ENCODE data around the gene MTM1. TPM values are rescaled to one million over a fixed set of nuclear protein-coding genes. Genes with fewer than 3 reads are reported as not detected.

MTM1 gene
- total RNA-seq, 3 donors from 2014 or later (not counting 1 experiment from before 2014, with no cell fraction given) = 4.8 to 16.6 (median 6.1) TPM

DNA sequence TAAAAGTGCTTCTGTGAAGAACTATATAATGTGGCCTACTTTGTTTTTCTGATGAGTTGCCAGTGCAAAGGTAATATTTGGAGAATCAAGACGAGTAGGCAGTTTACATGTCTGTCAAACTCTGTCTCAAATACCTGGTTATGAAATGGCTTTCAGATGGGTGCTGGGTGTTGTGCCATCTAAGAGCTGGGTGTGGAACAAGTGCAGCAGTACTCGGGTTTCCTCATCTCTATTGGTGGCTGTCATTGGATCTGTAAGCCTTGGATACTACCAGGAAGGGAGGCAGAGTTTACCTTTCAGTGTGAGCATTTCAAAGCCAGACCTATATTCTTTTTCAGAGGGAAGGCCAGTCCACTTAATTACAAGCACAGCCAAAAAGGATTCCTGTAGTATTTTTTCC, 37.2 kb downstream of the MTM1 start:
- 93% methylated on average over 2 of the region's 2 CpGs for WGBS (ENCODE audit: insufficient coverage)
- H3K27me3 ChIP-seq (ENCODE audit: control insufficient read depth, insufficient read depth, low read length) = no peaks in the 10 kb centered on the region
- Mint-ChIP-seq H3K4me1 (peaks cover 0 to 6% of the 10 kb centered on the region in 2 donors), H3K27me3 (ENCODE audit: low read depth in 2 of 2) (no peaks in the 10 kb centered on the region), H3K4me3 (no peak overlapping the region), H3K9me3 (no peaks in the 10 kb centered on the region), H3K27ac (no peak overlapping the region), H3K36me3 (no peaks in the 10 kb centered on the region)
- TF ChIP-seq, protein P1, sequence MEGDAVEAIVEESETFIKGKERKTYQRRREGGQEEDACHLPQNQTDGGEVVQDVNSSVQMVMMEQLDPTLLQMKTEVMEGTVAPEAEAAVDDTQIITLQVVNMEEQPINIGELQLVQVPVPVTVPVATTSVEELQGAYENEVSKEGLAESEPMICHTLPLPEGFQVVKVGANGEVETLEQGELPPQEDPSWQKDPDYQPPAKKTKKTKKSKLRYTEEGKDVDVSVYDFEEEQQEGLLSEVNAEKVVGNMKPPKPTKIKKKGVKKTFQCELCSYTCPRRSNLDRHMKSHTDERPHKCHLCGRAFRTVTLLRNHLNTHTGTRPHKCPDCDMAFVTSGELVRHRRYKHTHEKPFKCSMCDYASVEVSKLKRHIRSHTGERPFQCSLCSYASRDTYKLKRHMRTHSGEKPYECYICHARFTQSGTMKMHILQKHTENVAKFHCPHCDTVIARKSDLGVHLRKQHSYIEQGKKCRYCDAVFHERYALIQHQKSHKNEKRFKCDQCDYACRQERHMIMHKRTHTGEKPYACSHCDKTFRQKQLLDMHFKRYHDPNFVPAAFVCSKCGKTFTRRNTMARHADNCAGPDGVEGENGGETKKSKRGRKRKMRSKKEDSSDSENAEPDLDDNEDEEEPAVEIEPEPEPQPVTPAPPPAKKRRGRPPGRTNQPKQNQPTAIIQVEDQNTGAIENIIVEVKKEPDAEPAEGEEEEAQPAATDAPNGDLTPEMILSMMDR (IDR thresholded peaks at IDR 0.05) = no peak
- ATAC-seq = no peak
- H3K4me3 ChIP-seq (ENCODE audit: low read length) = no peak overlapping the region
- DNase-seq = no peak
- peaks cover 6% of the 10 kb centered on the region for H3K36me3 ChIP-seq (ENCODE audit: control insufficient read depth, insufficient read depth, low read length)
- no peak overlapping the region for H3K27ac ChIP-seq (ENCODE audit: low read length)
- no peaks in the 10 kb centered on the region for H3K9me3 ChIP-seq (ENCODE audit: control insufficient read depth, insufficient read depth, low read length)
- intact Hi-C loops (cut with micrococcal nuclease) = no loop called here
- H3K4me1 ChIP-seq (ENCODE audit: control insufficient read depth, insufficient read depth, low read length) = no peaks in the 10 kb centered on the region

DNA sequence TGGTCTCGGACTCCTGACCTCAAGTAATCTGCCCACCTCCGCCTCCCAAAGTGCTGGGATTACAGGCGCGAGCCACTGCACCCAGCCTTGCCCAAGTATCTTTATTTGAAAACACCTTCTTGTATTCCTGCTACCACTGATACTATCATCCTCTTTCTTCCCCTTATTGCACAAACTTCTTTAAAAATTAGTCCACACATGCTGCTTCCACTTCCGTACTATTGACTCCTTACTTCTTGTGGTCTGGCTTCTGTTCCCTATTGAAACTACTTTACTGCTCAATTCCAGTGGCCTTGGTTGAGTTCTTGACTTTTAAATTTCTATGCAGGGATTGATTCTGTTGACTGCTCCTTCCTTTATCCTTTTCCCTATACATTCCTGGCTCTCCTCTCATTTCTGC, 38.8 kb downstream of the MTM1 start:
- no peaks in the 10 kb centered on the region for H3K9me3 ChIP-seq (ENCODE audit: control insufficient read depth, insufficient read depth, low read length)
- H3K36me3 ChIP-seq (ENCODE audit: control insufficient read depth, insufficient read depth, low read length) = peaks cover 3% of the 10 kb centered on the region
- Mint-ChIP-seq H3K27ac (peak overlapping the region in 1 of 2 donors; percentile 13), H3K27me3 (ENCODE audit: low read depth in 2 of 2) (no peaks in the 10 kb centered on the region), H3K4me3 (no peak overlapping the region), H3K4me1 (peaks cover 0 to 2% of the 10 kb centered on the region in 2 donors), H3K36me3 (no peaks in the 10 kb centered on the region), H3K9me3 (no peaks in the 10 kb centered on the region)
- H3K27ac ChIP-seq (ENCODE audit: low read length) = no peak overlapping the region
- 84% methylated on average over 5 of the region's 5 CpGs for WGBS (ENCODE audit: insufficient coverage)
- DNase-seq (no peak), ATAC-seq (no peak)
- intact Hi-C loops (cut with micrococcal nuclease) = no loop called here
- H3K4me1 ChIP-seq (ENCODE audit: control insufficient read depth, insufficient read depth, low read length) = no peaks in the 10 kb centered on the region
- H3K27me3 ChIP-seq (ENCODE audit: control insufficient read depth, insufficient read depth, low read length) = no peaks in the 10 kb centered on the region
- TF ChIP-seq, protein P1 (IDR thresholded peaks at IDR 0.05) = no peak
- no peak overlapping the region for H3K4me3 ChIP-seq (ENCODE audit: low read length)

DNA sequence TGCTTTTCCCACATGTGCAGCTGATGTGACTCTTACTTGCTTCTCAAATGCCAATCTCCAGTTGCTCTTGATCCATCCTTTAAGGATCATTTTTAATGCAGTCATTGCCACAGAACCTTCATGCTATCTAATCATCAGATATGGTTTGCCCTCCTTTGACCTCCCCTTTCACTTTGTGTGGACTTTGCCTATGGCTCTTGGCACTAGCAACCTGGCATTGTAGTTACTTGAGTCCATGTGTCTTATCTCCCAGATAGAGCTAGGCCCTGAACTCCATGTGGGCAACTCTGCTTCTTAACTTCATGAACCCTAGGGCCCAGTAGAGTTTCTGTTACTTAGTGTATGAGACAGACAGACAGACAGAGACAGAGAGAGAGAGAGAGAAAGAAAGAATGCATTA, 41.6 kb downstream of the MTM1 start:
- H3K36me3 Mint-ChIP-seq = no peaks in the 10 kb centered on the region
- DNase-seq (no peak), ATAC-seq (no peak)
- H3K4me1 ChIP-seq (ENCODE audit: control insufficient read depth, insufficient read depth, low read length) = no peaks in the 10 kb centered on the region
- no peak overlapping the region for H3K4me3 Mint-ChIP-seq
- no peak overlapping the region for H3K27ac Mint-ChIP-seq
- H3K27me3 Mint-ChIP-seq (ENCODE audit: low read depth in 2 of 2) = no peaks in the 10 kb centered on the region
- TF ChIP-seq, protein P1 (IDR thresholded peaks at IDR 0.05) = no peak
- H3K27ac ChIP-seq (ENCODE audit: low read length) = no peak overlapping the region
- H3K27me3 ChIP-seq (ENCODE audit: control insufficient read depth, insufficient read depth, low read length) = no peaks in the 10 kb centered on the region
- no peaks in the 10 kb centered on the region for H3K36me3 ChIP-seq (ENCODE audit: control insufficient read depth, insufficient read depth, low read length)
- no peak overlapping the region for H3K4me3 ChIP-seq (ENCODE audit: low read length)
- H3K4me1 Mint-ChIP-seq = no peaks in the 10 kb centered on the region
- intact Hi-C loops (cut with micrococcal nuclease) = no loop called here
- no peaks in the 10 kb centered on the region for H3K9me3 Mint-ChIP-seq
- H3K9me3 ChIP-seq (ENCODE audit: control insufficient read depth, insufficient read depth, low read length) = no peaks in the 10 kb centered on the region

DNA sequence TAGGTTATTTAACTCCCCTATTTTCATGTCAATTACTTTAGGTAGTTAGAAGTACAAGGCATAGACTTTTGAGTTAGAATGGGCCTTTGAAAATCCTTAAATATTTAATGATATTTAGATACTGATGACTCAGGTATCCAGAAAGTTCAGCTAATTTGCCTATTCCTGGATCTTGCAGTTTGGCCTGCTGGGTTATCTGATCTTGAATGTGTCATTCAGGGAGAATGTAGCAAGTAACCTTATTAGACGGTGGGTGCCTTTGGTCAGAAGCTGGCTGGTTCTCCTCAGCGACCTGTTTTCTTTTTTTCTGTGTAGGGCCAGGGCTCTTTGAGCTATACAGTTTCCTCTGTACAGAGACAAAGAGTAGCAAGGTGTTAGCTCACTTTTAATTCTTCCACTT, 42.0 kb downstream of the MTM1 start:
- H3K36me3 Mint-ChIP-seq = no peaks in the 10 kb centered on the region

More for the DNA sequence above, 42.0 kb downstream of the MTM1 start:
- DNase-seq = no peak
- 85% methylated on average over 2 of the region's 2 CpGs for WGBS (ENCODE audit: insufficient coverage)
- Mint-ChIP-seq H3K27ac (no peak overlapping the region), H3K4me1 (no peaks in the 10 kb centered on the region), H3K4me3 (no peak overlapping the region), H3K27me3 (ENCODE audit: low read depth in 2 of 2) (no peaks in the 10 kb centered on the region), H3K9me3 (no peaks in the 10 kb centered on the region)
- TF ChIP-seq, protein P1 (IDR thresholded peaks at IDR 0.05) = no peak
- intact Hi-C loops (cut with micrococcal nuclease) = no loop called here
- Histone ChIP-seq H3K27ac (ENCODE audit: low read length) (no peak overlapping the region), H3K36me3 (ENCODE audit: control insufficient read depth, insufficient read depth, low read length) (peaks cover under 1% of the 10 kb centered on the region), H3K9me3 (ENCODE audit: control insufficient read depth, insufficient read depth, low read length) (no peaks in the 10 kb centered on the region), H3K4me3 (ENCODE audit: low read length) (no peak overlapping the region), H3K4me1 (ENCODE audit: control insufficient read depth, insufficient read depth, low read length) (no peaks in the 10 kb centered on the region), H3K27me3 (ENCODE audit: control insufficient read depth, insufficient read depth, low read length) (no peaks in the 10 kb centered on the region)
- ATAC-seq = no peak
